Smooth muscle cell of the brain vasculature (primary cell): ENCODE measurements around the gene BCAS1.

Source experiments
- DNase-seq: peaks from one replicate; pipeline ENCODE4 v3.0.0-alpha.2; 2012; ENCODE audit warnings: low read depth, low spot score

The BCAS1 gene

GRCh38 chr20:54051068-54051467, 19.3 kb downstream of the BCAS1 start:
- DNase-seq = no peak

- no peak for DNase-seq
These were observed 21.4 kb downstream of the BCAS1 start for GRCh38 chr20:54048891-54049545.

GRCh38 chr20:54048481-54048880, 21.9 kb downstream of the BCAS1 start:
- no peak for DNase-seq

- DNase-seq = no peak
These were observed 22.7 kb downstream of the BCAS1 start for GRCh38 chr20:54047720-54048119.

GRCh38 chr20:54047048-54047447, 23.3 kb downstream of the BCAS1 start:
- no peak for DNase-seq

- no peak for DNase-seq
These were observed 26.2 kb downstream of the BCAS1 start for GRCh38 chr20:54044156-54044555.

- DNase-seq = no peak
These were observed 27.1 kb downstream of the BCAS1 start for GRCh38 chr20:54043076-54043967.

GRCh38 chr20:54042021-54042420, 28.4 kb downstream of the BCAS1 start:
- DNase-seq = no peak

GRCh38 chr20:54041336-54041735, 29.1 kb downstream of the BCAS1 start:
- DNase-seq = no peak

GRCh38 chr20:54040531-54040930, 29.9 kb downstream of the BCAS1 start:
- DNase-seq = no peak

- DNase-seq = no peak
These were observed 31.4 kb downstream of the BCAS1 start for GRCh38 chr20:54038961-54039360.

GRCh38 chr20:54037525-54037924, 32.9 kb downstream of the BCAS1 start:
- no peak for DNase-seq

GRCh38 chr20:54029643-54030042, 40.8 kb downstream of the BCAS1 start:
- no peak for DNase-seq

- no peak for DNase-seq
These were observed 41.2 kb downstream of the BCAS1 start for GRCh38 chr20:54029176-54029575.

- no peak for DNase-seq
These were observed 42.0 kb downstream of the BCAS1 start for GRCh38 chr20:54028276-54029011.

- DNase-seq = no peak
These were observed 42.7 kb downstream of the BCAS1 start for GRCh38 chr20:54027704-54028103.

GRCh38 chr20:54026295-54027064, 43.9 kb downstream of the BCAS1 start:
- DNase-seq = no peak

GRCh38 chr20:54025251-54025771, 45.1 kb downstream of the BCAS1 start:
- no peak for DNase-seq

- no peak for DNase-seq
These were observed 47.0 kb downstream of the BCAS1 start for GRCh38 chr20:54023406-54023805.

GRCh38 chr20:54021446-54022235, 48.8 kb downstream of the BCAS1 start:
- DNase-seq = no peak

- DNase-seq = no peak
These were observed 49.5 kb downstream of the BCAS1 start for GRCh38 chr20:54020868-54021267.
